Limb (tissue), 2 donors: ENCODE data around the gene VAMP8.
"Not testable (repeated sequence)": the region's sequence is repeated elsewhere in the genome, so short reads cannot be mapped to it uniquely, and the experiment has no call there.

Source experiments
- DNase-seq, 2 donors: peaks; one replicate each; pipeline ENCODE4 v3.0.0-alpha.2; 2016; ENCODE audit errors: extremely low spot score in 2 of 2

Gene VAMP8

DNA sequence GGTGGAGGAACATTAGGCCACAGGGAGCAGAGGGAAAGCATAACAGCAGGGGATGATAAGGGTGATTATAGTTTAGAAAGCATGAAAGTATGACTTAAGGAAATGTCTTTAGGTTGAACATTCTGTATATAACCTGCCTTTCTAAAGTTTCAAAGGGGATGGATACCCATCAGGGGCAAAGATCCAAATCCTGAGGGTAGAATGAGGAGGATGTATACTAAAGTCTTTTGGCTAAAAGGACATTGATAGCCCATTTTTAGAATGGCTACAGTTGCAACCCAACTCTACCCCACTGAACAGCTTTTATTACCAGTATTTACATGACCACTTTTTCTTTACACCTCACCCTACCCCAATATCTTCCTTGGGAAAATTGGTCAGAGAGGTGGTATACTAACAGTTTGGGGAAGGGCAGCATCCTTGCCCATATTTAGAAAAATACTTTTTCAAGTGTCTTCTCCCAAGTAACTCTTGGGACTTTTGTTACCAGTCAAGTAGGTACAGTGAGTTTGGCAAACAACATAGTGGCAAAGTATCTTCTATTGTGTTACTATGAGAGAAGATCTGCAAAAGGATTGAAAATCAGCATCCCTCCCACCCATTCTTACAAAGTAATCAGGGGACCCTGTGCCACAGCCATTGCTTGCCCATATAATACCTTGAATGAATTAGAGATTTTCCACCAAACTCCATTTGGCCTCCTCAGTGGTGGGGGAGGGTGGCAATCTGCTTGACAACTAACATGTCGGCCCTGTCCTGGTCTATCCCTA, 30.1 kb upstream of the VAMP8 start:
- no peak for DNase-seq

GRCh38 chr2:85547859-85548607, 29.4 kb upstream of the VAMP8 start:
- no peak for DNase-seq

GRCh38 chr2:85548608-85548900, 28.8 kb upstream of the VAMP8 start:
- DNase-seq: no peak

- no peak for DNase-seq
Observed at GRCh38 chr2:85549095-85549494, 28.3 kb upstream of the VAMP8 start.

DNA sequence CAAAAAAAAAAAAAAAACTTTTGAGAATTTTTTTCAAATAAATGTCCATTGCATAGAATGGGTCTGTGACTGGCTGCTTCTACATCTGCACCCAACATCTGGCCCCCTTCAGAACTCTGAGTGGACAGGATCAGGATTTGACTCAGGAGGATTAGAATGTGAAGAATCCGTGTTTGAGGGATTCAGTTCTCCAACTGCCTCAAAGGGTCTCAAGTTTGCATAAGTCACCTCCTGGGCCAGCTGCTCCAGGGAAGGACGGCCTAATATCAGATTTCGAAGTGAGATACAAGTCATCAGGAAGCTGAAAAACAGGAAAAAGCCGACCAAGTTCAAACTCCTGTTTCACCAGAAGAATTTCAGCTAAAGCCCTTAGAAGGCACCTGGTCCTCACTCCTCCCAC, 27.6 kb upstream of the VAMP8 start:
- DNase-seq: no peak

GRCh38 chr2:85550486-85550885, 26.9 kb upstream of the VAMP8 start:
- no peak for DNase-seq

- peak; percentile 73 to 87 for DNase-seq
Observed at GRCh38 chr2:85551698-85552678, 25.4 kb upstream of the VAMP8 start.

DNA sequence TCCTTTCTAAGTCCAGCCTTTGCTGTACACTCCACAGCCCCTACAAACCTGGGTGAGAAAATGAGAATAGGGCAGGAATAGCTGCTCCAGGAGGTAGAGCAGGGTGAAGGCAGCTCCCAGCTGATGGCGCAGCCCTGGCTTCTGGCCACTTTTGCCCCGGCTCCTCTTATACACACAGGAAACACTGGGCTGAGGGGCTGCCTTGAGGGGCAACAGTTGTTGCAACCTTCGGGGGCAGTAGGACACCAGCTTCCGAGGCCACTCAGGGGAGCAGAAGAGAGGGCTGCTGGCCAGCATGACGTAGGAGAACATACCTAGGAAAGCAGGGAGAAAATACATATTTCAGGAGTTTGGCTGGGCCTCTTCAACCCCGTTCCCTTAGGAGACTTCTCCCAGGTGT, 24.2 kb upstream of the VAMP8 start:
- no peak for DNase-seq

GRCh38 chr2:85554980-85555612, 22.3 kb upstream of the VAMP8 start:
- DNase-seq: no peak

DNA sequence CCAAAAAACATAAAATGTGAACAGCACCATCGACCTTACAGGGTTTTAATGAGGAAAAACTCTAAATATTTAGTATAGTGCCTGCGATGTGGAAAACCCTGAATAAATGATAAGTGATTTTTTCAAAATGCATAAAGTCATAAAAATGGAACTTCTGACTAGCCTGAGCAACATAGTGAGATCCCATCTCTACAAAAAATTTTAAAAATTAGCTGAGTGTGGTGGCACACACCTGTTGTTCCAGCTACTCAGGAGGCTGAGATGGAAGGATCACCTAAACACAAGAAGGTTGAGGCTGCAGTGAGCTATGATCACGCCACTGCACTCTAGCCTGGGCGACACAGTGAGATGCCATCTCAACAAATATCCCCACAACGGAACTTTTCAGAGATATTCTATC, 20.3 kb upstream of the VAMP8 start:
- no peak for DNase-seq

GRCh38 chr2:85558160-85558559, 19.2 kb upstream of the VAMP8 start:
- no peak for DNase-seq

DNA sequence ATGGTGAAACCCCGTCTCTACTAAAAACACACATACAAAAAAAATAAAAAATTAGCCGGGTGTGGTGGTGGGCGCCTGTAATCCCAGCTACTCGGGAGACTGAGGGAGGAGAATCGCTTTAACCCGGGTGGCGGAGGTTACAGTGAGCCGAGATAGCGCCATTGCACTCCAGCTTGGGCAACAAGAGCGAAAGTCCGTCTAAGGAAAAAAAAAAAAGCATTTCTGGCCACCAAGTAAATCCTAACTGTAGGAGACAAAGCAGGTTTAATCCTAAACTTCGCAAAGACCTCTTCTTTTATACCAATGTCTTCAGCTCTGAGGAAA, 17.0 kb upstream of the VAMP8 start:
- not testable (repeated sequence) for DNase-seq

GRCh38 chr2:85560812-85561279, 16.5 kb upstream of the VAMP8 start:
- no peak for DNase-seq

GRCh38 chr2:85561280-85562212, 15.8 kb upstream of the VAMP8 start, which contains the start of gene GGCX:
TSS of gene GGCX (minus strand) at chr2:85561493. CDS start at chr2:85561428, 65 bp downstream.
- peak; percentile 96 for DNase-seq

GRCh38 chr2:85564144-85564563, 13.2 kb upstream of the VAMP8 start:
- no peak for DNase-seq

GRCh38 chr2:85566265-85566664, 11.1 kb upstream of the VAMP8 start:
- DNase-seq: no peak

GRCh38 chr2:85575739-85576138, 1.6 kb upstream of the VAMP8 start:
- DNase-seq: no peak

GRCh38 chr2:85577063-85577385, 362 bp upstream of the VAMP8 start:
- no peak for DNase-seq

DNA sequence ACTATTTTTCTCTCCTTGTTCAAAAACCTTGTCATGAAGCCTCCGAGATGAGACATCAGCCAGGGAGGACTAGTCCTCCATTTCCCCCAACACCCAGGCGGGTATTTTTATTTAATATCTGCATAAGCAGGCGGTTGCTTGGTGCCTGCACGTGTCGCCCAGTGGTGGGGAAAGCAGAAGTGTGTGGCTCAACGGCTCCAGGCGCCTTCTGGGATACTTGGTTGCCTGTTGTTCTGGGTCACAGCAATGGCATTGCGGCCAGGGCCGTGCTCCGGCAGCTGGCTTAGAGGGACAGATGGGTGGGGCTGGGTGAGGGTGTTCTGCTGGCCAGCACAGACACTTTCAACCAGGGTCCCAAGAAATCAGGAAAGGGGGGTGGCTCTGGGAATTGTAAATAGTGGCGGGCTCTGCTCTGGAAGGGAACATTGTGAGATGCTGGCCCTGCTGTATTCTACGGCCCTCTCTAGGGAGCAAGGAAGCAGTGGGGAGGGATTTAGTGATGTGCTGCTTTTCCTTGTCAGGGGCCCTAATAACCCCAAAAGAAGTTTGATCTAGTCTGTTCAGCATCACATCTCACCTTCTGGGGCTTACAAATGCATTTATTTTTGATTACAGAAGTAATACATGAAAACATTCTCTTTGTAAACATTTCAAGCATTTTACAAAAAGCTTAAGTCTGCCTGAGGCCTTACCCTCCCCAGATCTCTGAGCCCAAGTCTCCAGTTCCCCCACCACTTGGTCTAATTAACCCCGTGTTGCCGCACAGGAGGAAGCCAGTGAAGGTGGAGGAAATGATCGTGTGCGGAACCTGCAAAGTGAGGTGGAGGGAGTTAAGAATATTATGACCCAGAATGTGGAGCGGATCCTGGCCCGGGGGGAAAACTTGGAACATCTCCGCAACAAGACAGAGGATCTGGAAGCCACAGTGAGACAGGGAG, 1.1 kb downstream of the VAMP8 start:
- DNase-seq: no peak
